Measurements from ENCODE around the gene MASP1.

DNA sequence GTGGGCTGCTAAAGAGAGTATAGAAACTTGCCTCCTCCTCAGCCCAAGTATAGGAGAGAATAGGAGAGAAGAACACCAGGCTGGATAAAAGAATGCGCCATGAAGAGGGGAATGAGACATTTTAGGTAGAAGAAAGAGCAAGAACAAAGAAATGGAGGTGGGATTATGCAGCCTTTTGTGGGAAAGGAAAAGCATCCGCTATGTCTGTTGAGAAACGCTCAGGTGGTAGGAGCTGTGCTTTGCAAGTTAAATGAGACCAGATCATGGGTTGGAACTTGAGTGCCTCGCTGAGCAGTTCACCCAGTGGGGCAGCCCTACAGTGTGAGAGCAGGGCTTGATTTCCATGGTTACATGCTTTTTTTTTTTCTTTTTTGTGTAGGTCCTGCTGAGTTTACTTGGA lies 105.8 kb downstream of the MASP1 start:
- TF ChIP-seq, protein P1, sequence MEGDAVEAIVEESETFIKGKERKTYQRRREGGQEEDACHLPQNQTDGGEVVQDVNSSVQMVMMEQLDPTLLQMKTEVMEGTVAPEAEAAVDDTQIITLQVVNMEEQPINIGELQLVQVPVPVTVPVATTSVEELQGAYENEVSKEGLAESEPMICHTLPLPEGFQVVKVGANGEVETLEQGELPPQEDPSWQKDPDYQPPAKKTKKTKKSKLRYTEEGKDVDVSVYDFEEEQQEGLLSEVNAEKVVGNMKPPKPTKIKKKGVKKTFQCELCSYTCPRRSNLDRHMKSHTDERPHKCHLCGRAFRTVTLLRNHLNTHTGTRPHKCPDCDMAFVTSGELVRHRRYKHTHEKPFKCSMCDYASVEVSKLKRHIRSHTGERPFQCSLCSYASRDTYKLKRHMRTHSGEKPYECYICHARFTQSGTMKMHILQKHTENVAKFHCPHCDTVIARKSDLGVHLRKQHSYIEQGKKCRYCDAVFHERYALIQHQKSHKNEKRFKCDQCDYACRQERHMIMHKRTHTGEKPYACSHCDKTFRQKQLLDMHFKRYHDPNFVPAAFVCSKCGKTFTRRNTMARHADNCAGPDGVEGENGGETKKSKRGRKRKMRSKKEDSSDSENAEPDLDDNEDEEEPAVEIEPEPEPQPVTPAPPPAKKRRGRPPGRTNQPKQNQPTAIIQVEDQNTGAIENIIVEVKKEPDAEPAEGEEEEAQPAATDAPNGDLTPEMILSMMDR (IDR thresholded peaks at IDR 0.05): no peak
- no peak for TF ChIP-seq POLR2A (IDR thresholded peaks at IDR 0.05)
